Stimulated activated CD4-positive, alpha-beta T cell treated with anti-CD3 and anti-CD28 coated beads, Interleukin-4, amount 100 ng/mL, for 24 hours (primary cell): Measurements from ENCODE around the gene CT45A10.
A peak's percentile ranks its signal among the peaks of the same experiment; 100 is the strongest.
"Not testable (repeated sequence)": the region's sequence is repeated elsewhere in the genome, so short reads cannot be mapped to it uniquely, and the experiment has no call there.

Source experiments
- DNase-seq: peaks from one replicate; pipeline ENCODE4 v3.0.0-alpha.2; 2020

CT45A10 gene, protein sequence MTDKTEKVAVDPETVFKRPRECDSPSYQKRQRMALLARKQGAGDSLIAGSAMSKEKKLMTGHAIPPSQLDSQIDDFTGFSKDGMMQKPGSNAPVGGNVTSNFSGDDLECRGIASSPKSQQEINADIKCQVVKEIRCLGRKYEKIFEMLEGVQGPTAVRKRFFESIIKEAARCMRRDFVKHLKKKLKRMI

DNA sequence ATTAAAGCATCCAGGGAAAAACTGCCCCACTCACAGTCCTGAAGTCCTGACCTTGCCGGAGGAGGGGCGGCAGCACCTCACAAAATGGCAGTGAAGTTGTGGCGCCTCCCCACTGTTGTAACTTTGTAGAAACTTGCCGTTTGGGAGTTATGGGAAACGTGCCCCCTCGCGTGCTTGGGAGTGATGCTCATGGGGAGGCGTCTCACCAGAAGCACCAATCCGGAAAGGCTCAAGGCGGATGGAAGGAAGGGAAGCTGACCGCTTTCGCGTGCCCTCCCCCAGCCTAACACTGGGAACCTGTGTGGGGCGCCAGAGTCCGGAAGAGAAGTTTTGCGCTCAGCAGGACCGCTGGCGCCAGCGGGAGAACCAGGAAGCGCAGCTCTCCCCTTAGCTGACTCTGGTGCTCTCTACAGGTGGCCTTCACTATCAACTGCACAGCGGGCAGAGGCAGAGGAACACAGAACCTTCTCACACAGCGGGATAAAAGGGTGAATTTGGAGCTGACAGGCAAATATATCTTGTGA lies at the start of gene CT45A10, which contains the start of gene SAGE1:
TSS of gene CT45A10 (minus strand) at position 151 of the 524 bp plus-strand sequence. CDS start 8,100 bp downstream, outside the sequence.
TSS of gene SAGE1 (plus strand) at position 423 of the 524 bp plus-strand sequence. CDS start 2,527 bp downstream, outside the sequence.
- no peak for DNase-seq

DNA sequence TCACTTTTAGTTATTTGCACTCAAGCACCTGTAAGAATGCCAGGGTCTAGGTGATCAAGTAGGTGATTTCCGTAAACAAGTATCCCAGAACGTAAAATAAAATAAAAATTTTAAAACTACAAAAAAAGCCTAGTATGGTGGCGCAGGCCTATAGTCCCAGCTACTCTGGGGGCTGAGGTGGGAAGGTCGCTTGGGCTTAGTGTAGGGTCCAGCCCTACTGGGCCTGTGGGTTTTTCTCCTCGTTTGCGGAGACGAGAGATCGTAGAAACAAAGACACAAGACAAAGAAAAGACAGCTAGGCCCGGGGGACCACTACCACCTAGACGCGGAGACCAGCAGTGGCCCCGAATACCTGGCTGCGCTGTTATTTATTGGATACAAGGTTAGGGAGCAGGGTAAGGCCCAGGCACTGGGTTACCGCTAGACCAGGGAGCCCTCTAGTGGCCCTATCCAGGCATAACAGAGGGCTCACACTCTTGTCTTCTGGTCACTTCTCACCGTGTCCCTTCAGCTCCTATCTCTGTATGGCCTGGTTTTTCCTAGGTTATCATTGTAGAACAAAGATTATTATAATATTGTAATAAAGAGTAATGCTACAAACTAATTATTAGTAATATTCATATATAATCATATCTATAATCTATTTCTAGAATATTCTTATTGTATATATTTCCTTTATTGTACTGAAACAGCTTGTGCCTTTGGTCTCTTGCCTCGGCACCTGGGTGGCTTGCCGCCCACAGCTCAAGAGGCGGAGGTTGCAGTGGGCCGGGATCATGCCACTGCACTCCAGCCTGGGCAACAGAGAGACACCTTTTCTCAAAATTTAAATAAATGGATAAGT lies 38.6 kb upstream of the CT45A10 start:
- peak; percentile 35 for DNase-seq

DNA sequence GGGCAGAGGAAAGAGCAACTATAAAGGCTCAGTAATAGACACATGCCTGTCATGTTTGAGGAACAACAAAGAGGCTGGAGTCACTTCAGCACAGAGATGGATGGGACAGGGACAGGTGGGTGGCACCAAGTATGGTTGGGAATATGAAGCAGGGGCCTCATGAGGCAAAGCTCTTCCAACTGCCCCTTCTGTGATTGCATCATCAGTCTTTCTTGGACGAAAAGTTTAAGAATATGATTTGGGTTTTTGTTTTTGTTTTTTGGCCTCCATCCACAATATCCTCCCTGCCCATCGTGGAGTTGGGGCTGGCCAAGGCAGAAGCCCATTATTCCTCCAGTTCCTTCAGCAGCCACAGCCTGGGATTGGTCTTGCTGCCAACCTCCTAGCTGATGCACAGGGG lies 34.7 kb upstream of the CT45A10 start:
- no peak for DNase-seq

DNA sequence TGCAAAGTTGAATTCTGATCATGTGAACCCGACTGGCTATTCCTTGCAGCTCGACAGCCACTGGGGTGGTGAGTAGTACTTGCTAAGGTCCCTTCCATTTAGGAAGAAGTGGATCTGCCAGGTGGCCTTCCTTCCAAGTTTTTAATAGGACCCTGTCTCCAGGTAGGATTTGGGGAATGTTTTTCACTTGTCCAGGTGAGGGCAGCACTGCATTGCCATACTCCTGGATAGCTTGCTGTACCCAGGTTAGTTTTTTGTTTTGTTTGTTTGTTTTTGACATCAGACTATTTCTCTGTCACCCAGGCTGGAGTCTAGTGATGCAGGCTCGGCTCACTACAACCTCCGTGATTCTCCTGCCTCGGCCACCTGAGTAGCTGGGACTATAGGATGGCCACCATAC lies 30.1 kb upstream of the CT45A10 start:
- DNase-seq: no peak

DNA sequence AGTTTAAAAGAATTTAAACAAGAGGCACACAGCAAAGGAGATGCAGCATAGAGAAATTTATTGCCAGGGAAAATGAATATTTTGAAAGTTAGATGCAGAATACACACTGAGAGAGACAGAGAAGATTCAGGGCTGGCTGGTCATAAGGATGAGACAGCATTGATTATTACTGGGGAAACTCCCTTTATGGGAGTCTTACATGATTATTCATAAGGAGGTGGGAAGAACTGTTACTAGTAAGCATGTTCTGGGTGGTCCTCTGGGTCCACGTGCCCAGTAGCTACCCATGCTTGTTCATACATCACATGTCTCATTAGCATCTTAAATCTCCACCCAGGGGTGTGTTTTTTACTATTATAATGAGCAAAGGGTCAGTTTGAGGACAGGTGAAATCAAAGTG lies 27.3 kb upstream of the CT45A10 start:
- DNase-seq: not testable (repeated sequence)

DNA sequence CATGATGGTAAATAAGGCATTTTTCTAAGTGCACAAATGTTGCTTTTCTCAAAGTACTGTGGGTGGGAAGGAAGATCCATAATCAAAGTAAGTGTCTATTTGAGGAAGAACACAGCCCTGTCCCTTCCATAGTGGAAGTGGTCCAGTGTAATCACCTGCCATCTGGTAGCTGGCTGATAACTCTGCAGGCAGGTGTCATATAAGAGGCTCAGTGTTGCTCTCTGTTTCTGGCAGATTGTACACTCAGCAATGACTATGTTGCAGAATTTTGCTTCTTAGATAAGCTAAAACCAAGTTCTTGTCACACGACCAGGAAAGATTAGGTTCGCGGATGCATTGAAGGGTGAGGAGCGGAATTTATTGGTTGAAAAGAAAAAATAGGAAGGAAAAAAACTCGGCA lies 21.2 kb upstream of the CT45A10 start:
- no peak for DNase-seq

DNA sequence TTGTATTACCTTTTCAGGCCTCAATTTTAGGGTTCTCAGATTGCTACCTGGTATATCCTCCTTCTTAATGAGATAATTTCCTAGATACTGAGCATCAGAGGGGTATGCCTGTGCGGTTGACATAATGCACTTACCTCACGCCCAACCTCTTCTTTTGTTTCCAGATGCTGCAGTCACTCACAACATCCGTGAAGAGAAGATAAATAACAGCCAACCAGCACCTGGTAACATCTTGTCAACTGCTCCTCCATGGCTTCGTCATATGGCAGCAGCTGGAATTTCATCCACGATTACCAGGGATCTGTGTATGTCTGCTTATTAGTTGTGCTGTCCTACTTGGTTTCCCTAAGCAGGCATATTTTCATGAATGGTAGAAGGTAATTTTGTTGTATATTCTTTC lies 17.0 kb upstream of the CT45A10 start:
- DNase-seq: no peak

DNA sequence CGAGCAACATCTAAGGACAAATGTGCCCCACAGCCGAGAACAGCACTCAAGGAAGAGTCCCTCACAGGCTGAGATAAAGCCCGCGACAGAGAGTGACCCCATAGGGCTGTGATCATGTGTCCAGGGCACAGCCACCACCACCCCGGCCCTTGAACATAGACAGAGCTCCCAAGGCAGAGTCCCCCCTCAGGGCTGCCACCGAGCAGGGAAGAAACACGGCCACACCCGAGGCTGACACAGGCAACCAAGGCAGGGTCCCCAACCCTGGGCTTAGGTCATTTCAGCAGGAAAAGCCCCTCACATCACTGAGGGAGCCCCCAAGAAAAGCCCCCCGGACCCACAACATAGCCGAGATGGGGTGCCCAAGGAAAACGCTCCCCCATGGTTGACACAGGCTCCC lies 463 bp downstream of the CT45A10 start:
- no peak for DNase-seq

DNA sequence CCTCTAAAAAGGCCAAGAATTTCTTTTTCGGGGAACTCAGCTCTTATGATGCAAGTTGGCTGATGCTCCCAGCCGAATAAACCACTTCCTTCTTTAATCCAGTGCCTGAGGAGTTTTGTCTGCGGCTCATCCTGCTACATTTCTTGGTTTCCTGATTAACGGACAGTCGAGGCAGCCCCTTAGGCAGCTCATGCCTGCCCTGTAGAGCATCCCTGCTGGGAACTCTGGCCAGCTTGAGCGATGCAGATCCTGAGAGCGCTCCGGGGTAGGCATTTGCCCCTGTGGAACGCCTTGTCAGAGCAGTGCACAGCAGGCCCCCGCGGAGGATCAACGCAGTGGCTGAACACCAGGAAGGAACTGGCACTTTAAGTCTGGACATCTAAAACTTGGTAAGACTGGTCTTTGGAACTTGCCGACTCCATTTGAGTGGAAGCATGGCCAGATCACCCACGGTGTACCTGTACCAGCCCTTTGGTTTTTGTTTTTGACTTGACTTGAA lies 3.1 kb downstream of the CT45A10 start:
- no peak for DNase-seq

DNA sequence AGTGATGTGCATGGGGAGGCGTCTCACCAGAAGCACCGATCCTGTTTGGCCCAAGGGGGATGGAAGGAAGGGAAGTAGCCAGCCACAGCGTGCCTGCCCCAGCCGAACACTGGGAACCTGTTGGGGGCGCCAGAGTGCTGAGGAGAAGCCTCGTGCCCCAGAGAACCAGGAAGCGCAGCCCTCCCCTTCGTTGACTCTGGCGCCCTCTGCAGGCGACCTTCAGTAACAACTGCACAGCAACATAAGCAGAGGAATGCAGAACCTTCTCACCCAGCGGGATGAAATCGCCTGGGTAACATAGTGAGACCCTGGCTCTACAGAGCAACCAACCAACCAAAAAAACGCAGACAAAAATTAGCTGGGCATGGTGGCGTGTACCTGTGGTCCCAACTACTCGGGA lies 4.3 kb downstream of the CT45A10 start:
- peak; percentile 6 for DNase-seq

DNA sequence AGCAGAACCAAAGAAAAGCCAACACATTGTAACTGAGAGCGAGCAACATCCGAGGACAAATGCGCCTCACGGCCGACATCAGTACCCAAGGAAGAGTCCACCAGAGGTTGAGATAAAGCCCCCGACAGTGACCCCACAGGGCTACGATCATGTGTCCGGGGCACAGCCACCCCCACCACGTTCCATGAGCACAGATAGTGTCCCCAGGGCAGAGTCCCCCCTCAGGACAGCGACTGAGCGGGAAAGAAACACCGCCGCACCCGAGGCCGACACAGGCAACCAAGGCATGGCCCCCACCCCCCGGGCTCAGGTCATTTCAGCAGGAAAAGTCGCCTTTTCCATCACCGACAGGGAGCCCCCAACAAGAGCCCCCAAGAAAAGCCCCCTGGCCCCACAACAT lies 5.0 kb downstream of the CT45A10 start:
- not testable (repeated sequence) for DNase-seq

DNA sequence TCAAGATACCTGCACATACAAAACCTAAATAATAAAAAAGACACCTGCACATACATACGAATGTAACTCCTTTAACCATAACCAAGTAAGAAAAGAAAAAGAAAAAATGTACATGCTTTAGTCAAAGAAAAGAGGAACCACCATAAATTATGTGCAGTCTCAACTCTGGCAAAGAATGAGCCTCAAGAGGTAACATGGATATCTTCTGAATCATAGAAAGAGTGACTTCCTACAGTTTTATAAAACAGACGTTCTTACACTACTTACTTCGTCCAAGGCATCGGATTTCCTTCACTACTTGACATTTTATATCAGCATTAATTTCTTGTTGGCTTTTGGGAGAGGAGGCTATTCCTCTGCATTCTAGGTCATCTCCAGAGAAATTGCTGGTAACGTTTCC lies 10.5 kb downstream of the CT45A10 start:
- not testable (repeated sequence) for DNase-seq

DNA sequence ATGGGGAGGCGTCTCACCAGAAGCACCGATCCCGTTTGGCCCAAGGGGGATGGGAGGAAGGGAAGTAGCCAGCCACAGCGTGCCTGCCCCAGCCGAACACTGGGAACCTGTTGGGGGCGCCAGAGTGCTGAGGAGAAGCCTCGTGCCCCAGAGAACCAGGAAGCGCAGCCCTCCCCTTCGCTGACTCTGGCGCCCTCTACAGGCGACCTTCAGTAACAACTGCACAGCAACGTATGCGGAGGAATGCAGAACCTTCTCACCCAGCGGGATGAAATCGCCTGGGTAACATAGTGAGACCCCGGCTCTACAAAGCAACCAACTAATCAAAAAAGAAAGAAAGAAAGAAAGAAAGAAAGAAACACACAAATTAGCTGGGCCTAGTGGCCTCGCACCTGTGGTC lies 21.5 kb downstream of the CT45A10 start, which contains the start of gene CT45A9:
TSS of gene CT45A9 (minus strand) at position 101 of the 400 bp plus-strand sequence. CDS start 3,751 bp downstream, outside the sequence.
- not testable (repeated sequence) for DNase-seq

DNA sequence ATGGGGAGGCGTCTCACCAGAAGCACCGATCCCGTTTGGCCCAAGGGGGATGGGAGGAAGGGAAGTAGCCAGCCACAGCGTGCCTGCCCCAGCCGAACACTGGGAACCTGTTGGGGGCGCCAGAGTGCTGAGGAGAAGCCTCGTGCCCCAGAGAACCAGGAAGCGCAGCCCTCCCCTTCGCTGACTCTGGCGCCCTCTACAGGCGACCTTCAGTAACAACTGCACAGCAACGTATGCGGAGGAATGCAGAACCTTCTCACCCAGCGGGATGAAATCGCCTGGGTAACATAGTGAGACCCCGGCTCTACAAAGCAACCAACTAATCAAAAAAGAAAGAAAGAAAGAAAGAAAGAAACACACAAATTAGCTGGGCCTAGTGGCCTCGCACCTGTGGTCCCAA lies 38.8 kb downstream of the CT45A10 start, which contains the start of gene CT45A8:
TSS of gene CT45A8 (minus strand) at position 101 of the 400 bp plus-strand sequence. CDS start 3,755 bp downstream, outside the sequence.
- not testable (repeated sequence) for DNase-seq

DNA sequence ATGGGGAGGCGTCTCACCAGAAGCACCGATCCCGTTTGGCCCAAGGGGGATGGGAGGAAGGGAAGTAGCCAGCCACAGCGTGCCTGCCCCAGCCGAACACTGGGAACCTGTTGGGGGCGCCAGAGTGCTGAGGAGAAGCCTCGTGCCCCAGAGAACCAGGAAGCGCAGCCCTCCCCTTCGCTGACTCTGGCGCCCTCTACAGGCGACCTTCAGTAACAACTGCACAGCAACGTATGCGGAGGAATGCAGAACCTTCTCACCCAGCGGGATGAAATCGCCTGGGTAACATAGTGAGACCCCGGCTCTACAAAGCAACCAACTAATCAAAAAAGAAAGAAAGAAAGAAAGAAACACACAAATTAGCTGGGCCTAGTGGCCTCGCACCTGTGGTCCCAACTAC lies 56.1 kb downstream of the CT45A10 start, which contains the start of gene CT45A7:
TSS of gene CT45A7 (minus strand) at position 101 of the 400 bp plus-strand sequence. CDS start 3,747 bp downstream, outside the sequence.
- DNase-seq: not testable (repeated sequence)
